Esophagus muscularis mucosa (tissue), 4 donors: ENCODE measurements around the gene RHPN2. TPM values are rescaled to one million over a fixed set of nuclear protein-coding genes. Genes with fewer than 3 reads are reported as not detected.
"Not testable (repeated sequence)": the region's sequence is repeated elsewhere in the genome, so short reads cannot be mapped to it uniquely, and the experiment has no call there.

Experiments used
- DNase-seq: peaks from one replicate; pipeline ENCODE4 v3.0.0-alpha.2; 2017; ENCODE audit errors: extremely low spot score
- H3K27ac ChIP-seq, 4 donors: fragments of 200-600 bp; sonication (generic); replicated peaks in 1 of 4; 1 replicate in 3 of 4; 2 replicates in 1 of 4; pipeline ENCODE4 v1.5.1; 2016 to 2019; ENCODE audit warnings: mild to moderate bottlenecking in 1 of 4
- H3K27me3 ChIP-seq, 4 donors: fragments of 200-600 bp; sonication (generic); one replicate each; pipeline versions ENCODE4 v1.5.1 to v1.6.0; 2016 to 2019
- H3K36me3 ChIP-seq, 4 donors: fragments of 200-600 bp; sonication (generic); one replicate each; pipeline ENCODE4 v1.5.1; 2016 to 2019
- H3K4me1 ChIP-seq, 4 donors: fragments of 200-600 bp; sonication (generic); one replicate each; pipeline ENCODE4 v1.5.1; 2016 to 2019
- H3K4me3 ChIP-seq, 4 donors: fragments of 200-600 bp; sonication (generic); 1 replicate in 2 of 4; 2 replicates in 2 of 4; pipeline ENCODE4 v1.5.1; 2016 to 2019; ENCODE audit warnings: mild to moderate bottlenecking in 4 of 4, moderate library complexity in 1 of 4
- H3K9me3 ChIP-seq, 4 donors: fragments of 200-600 bp; sonication (generic); 1 replicate in 3 of 4; 2 replicates in 1 of 4; pipeline ENCODE4 v1.5.1; 2016 to 2019
- EP300 ChIP-seq: sonication (generic); formaldehyde crosslinking; IDR thresholded peaks from one replicate; pipeline ENCODE4 v1.6.1; 2017; ENCODE audit warnings: antibody characterized with exemption
- POLR2A ChIP-seq: fragments of 450-650 bp; IDR thresholded peaks from one replicate; pipeline ENCODE4 v1.6.1; 2017; ENCODE audit warnings: antibody characterized with exemption, moderate library complexity, mild to moderate bottlenecking, low read depth
- POLR2AphosphoS5 ChIP-seq, 2 donors: sonication (generic); formaldehyde crosslinking; IDR thresholded peaks; one replicate each; pipeline ENCODE4 v1.6.1; 2017; ENCODE audit warnings: antibody characterized with exemption in 2 of 2
- WGBS: methylation state at CpG from one replicate; pipeline ENCODE4 v1.1.5; 2018; 5-methylcytosine and 5-hydroxymethylcytosine counted together
- intact Hi-C: fragments of 100-400 bp; cut with DNase I; formaldehyde crosslinking; loops from one replicate; pipeline ENCODE4 v1.15.1; 2023
- total RNA-seq, 4 donors: library from RNA; depleted of rRNA; stranded (reverse); fragments of >200 nt; gene quantifications; one replicate each; pipeline versions ENCODE4 v1.1.0 to v1.2.1, GENCODE V29; 2016
- TF ChIP-seq, protein P1 (sequence below), 3 experiments: fragments of 200-600 bp in 2 of 3; fragments of 450-650 bp in 1 of 3; sonication (generic) in 2 of 3; IDR thresholded peaks; one replicate each; pipeline ENCODE4 v1.5.1; 2017 to 2019; ENCODE audit warnings: antibody characterized with exemption in 3 of 3, mild to moderate bottlenecking in 2 of 3, moderate library complexity in 1 of 3

Gene RHPN2
- total RNA-seq, 4 donors from 2014 or later = 0.75 to 3.7 (median 1.5) TPM

DNA sequence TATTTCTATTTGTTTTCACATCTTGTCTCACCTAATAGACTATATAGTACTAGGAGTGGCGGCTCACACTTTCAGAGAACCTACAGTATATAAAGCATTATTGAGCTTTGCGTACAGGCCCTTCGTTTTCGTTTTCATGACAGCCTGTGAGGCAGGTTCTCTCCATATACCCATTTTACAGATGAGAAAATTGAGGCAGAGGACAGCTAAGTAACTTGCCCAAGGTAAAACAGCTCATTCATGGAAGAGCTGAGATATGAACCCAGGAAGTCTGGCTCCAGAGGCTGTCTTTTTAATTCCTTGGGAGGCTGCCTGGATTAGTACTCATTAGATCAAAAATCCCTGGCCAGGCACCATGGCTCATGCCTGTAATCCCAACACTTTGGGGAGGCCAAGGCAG is 63.8 kb downstream of the RHPN2 start:
- intact Hi-C loops = no loop called here
- Histone ChIP-seq H3K27me3 (no peaks in the 10 kb centered on the region), H3K4me3 (no peak overlapping the region), H3K36me3 (no peaks in the 10 kb centered on the region), H3K9me3 (no peaks in the 10 kb centered on the region), H3K27ac (no peak overlapping the region), H3K4me1 (no peaks in the 10 kb centered on the region)
- DNase-seq = no peak
- TF ChIP-seq POLR2AphosphoS5 (IDR thresholded peaks at IDR 0.05) (no peak), POLR2A (no peak), EP300 (no peak)
- TF ChIP-seq, protein P1, sequence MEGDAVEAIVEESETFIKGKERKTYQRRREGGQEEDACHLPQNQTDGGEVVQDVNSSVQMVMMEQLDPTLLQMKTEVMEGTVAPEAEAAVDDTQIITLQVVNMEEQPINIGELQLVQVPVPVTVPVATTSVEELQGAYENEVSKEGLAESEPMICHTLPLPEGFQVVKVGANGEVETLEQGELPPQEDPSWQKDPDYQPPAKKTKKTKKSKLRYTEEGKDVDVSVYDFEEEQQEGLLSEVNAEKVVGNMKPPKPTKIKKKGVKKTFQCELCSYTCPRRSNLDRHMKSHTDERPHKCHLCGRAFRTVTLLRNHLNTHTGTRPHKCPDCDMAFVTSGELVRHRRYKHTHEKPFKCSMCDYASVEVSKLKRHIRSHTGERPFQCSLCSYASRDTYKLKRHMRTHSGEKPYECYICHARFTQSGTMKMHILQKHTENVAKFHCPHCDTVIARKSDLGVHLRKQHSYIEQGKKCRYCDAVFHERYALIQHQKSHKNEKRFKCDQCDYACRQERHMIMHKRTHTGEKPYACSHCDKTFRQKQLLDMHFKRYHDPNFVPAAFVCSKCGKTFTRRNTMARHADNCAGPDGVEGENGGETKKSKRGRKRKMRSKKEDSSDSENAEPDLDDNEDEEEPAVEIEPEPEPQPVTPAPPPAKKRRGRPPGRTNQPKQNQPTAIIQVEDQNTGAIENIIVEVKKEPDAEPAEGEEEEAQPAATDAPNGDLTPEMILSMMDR (IDR thresholded peaks at IDR 0.05) = no peak
- WGBS = 98% methylated on average over 4 of the region's 4 CpGs

DNA sequence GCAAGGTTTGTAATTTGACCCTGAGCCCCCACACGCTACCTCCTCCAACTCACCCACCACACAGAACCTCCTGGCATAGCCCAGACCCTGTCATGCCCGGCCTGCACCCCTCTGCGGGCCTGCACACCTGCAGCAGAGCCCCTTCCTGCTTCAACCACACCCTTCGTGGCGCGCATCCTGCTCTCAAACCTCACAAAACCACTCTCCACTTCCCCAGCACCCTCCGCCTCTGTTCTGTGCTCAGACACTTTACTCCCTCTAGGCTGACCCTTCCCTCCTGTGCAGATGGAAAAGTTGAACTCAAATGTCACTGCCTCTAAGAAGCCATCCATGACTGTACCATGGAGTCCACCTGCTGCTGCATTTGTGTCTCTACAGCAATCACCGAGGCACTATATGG is 64.2 kb downstream of the RHPN2 start:
- intact Hi-C loops = no loop called here

DNA sequence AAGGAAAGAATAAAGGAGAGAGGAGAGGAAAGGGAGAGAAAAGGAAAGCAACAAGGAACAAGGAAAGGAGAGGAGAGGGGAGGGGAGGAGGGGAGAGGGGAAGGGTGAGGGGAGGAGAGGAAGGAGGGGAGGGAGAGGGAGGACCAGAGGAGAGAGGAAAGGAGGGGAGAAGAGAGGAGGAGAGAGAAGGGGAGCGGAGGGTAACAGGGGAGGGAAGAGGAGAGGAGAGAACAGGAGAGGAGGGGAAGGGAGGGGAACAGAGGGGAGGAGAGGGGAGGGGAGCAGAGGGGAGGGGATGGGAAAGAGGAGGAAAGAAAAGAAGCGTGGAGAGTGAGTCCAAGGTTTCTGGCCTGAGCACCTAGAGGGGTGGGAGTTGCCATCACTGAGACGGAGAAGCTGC is 66.0 kb downstream of the RHPN2 start:
- H3K9me3 ChIP-seq = no peaks in the 10 kb centered on the region
- H3K36me3 ChIP-seq = no peaks in the 10 kb centered on the region

More for the DNA sequence above, 64.2 kb downstream of the RHPN2 start:
- Histone ChIP-seq H3K27ac (no peak overlapping the region), H3K27me3 (no peaks in the 10 kb centered on the region), H3K4me1 (no peaks in the 10 kb centered on the region), H3K36me3 (no peaks in the 10 kb centered on the region), H3K4me3 (no peak overlapping the region), H3K9me3 (no peaks in the 10 kb centered on the region)
- WGBS = 85% methylated on average over 8 of the region's 8 CpGs
- DNase-seq = no peak
- TF ChIP-seq POLR2AphosphoS5 (IDR thresholded peaks at IDR 0.05) (no peak), EP300 (no peak), POLR2A (no peak)
- TF ChIP-seq, protein P1 (IDR thresholded peaks at IDR 0.05) = no peak

DNA sequence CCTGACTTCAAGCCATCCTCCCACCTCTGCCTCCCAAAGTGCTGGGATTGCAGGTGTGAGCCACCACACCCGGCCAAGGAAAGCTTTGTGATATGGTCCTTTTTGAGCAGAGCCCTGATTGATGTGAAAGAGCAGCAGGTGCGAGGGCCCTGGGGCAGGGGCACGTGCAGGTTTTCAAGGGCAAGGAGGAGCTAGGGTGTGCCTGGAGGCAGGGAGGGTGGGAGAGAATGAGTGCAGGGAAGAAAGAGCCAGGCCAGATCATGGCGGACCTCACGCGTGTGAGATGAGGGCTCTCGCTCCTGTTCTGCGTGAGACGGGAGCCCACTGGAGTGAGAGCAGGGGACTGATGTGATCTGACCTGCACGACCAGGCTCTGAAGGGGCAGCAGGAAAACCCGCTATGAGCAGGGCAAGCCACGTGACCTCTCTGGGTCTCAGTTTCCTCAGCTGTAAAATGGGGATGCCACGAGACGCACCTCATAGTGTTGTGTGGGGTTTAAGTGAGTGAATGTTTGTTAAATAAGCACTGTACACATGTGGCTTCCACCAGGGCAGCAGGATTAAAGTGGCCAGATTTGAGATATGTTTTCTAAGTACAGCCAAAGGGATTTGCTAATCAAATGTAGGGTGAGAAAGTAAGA is 66.9 kb downstream of the RHPN2 start:
- intact Hi-C loops = no loop called here
- TF ChIP-seq POLR2AphosphoS5 (IDR thresholded peaks at IDR 0.05) = no peak
- TF ChIP-seq EP300 = no peak
- TF ChIP-seq POLR2A = no peak
- TF ChIP-seq, protein P1 (IDR thresholded peaks at IDR 0.05) = no peak
- no peak overlapping the region for H3K27ac ChIP-seq
- H3K27me3 ChIP-seq = no peaks in the 10 kb centered on the region
- no peaks in the 10 kb centered on the region for H3K4me1 ChIP-seq
- no peaks in the 10 kb centered on the region for H3K9me3 ChIP-seq
- no peak for DNase-seq
- no peak overlapping the region for H3K4me3 ChIP-seq
- 81% methylated on average over 14 of the region's 14 CpGs for WGBS
- no peaks in the 10 kb centered on the region for H3K36me3 ChIP-seq

More for the DNA sequence above, 66.0 kb downstream of the RHPN2 start:
- intact Hi-C loops = no loop called here
- no peak for DNase-seq
- Histone ChIP-seq H3K27ac (no peak overlapping the region), H3K27me3 (no peaks in the 10 kb centered on the region), H3K4me1 (no peaks in the 10 kb centered on the region), H3K4me3 (no peak overlapping the region)
- WGBS = 76% methylated on average over 3 of the region's 3 CpGs
- TF ChIP-seq, protein P1 (IDR thresholded peaks at IDR 0.05) = no peak
- TF ChIP-seq POLR2AphosphoS5 (IDR thresholded peaks at IDR 0.05) (no peak), EP300 (no peak), POLR2A (no peak)

DNA sequence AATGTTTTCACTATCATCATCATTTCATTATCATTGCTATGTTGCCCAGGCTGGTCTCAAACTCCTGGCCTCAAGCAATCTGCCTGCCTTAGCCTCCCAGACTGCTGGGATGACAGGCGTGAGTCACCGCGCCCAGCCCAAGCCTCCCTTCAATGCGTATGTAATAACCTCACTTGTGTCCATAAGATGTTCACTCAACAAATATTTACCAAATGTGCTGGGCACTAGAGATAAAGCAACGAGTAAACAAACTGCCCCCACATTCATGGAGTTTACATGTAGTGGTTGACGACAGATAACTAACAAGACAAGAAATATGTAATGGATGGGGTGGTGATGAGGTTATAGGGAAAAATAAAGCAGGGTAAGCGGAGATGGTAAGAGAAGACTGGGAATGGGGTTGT is 67.6 kb downstream of the RHPN2 start:
- H3K27me3 ChIP-seq, H3K27ac ChIP-seq, H3K36me3 ChIP-seq, H3K4me1 ChIP-seq, H3K4me3 ChIP-seq, intact Hi-C loops, DNase-seq, H3K9me3 ChIP-seq: not testable (repeated sequence)
- 78% methylated on average over 7 of the region's 7 CpGs for WGBS

DNA sequence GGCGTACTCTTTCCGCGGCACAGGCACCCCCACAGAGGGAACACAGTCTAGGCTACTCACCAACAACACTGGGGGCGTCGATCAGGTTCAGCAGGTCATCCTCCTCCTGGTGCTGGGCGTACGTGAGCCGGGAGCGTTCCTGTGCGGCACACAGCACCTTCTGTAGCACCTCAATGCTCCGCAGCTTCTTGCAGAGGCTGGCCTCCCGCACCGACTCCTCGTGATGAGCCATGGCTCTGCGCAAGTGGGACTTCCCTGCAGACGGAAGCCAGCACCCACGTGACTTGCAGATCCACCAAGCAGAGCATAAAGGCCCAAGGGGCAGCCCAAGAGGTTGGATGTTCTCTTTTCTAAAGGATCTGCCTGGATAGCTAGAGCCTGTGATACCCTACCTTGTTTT is 68.7 kb downstream of the RHPN2 start:
- H3K4me1 ChIP-seq, intact Hi-C loops, H3K9me3 ChIP-seq, H3K27me3 ChIP-seq, H3K4me3 ChIP-seq, H3K36me3 ChIP-seq, DNase-seq, H3K27ac ChIP-seq: not testable (repeated sequence)
- 90% methylated on average over 4 of the region's 17 CpGs for WGBS
